Stimulated activated CD4-positive, alpha-beta T cell treated with anti-CD3 and anti-CD28 coated beads, Interleukin-12 subunit alpha, Interleukin-12 subunit beta, amount 100 ng/mL, for 48 hours (primary cell): ENCODE results near the gene MTHFS.

Experiments used
- DNase-seq, 3 donors: peaks; one replicate each; pipeline ENCODE4 v3.0.0-alpha.2; 2020; ENCODE audit warnings: low read depth in 2 of 3, low spot score in 1 of 3

The MTHFS gene

DNA sequence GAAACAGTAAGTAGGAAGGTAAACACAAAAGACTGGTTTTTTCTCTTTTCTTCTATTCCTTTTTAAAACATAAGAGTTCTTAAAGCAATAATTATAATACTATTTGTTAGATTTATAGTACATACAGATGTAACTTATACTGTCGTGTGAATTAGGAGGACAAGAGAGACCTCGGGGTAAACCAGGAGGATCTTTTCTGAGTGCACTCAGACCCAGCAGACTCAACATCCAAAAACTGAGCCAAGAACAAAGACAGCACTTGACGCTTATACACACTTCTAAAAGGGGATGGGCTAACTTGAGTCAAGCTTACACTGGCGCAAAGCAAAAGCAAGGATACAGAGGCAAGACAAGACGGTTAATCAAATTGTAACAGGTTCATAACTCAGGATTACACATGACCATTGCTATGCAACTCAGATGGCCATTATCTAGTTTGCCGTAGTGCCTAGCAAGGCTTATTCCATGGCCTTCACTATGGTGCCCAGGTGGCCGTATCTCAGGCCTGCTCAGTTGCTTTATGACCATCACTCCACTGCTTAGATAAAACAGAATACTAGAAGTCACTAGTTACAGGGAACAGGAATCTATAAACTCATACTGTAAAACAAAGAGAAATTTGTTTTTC, 18.6 kb downstream of the MTHFS start:
- no peak for DNase-seq

DNA sequence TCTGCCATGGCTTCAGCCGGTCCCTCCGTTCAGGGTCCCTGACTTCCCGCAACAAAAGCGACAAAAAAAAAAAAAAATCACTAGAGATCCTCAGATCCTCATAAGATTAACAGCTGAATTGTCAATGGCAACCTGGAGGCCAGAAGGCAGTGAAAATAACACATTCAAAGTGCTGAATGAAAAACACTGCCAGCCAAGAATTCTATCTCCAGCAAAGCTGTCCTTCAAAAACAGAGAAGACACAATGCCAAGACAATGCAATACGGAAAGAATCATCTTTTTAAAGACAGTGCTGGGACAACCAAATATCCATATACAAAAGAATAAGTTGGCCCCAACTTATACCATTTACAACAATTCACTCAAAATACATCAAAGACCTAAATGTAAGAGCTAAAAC, 21.6 kb downstream of the MTHFS start:
- no peak for DNase-seq

DNA sequence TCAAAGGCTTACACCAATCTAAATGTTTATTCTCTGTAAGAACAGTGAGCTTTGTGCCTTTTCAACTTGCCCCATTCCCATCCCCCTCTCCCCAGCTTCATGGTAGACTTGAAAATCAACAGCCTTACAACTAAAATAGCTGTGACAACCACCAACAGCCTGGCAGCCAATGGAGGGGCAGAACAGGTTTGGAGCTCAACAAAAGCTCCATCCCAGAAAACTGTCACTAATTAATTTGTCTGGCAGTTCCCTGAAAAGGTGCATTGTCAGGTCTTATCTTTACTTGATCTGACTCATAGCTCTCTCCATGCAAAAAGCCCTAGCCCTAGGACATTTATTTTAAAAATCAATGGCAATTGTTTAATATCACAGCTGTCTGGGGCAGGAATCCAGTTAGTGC, 22.6 kb downstream of the MTHFS start:
- DNase-seq, result no peak

DNA sequence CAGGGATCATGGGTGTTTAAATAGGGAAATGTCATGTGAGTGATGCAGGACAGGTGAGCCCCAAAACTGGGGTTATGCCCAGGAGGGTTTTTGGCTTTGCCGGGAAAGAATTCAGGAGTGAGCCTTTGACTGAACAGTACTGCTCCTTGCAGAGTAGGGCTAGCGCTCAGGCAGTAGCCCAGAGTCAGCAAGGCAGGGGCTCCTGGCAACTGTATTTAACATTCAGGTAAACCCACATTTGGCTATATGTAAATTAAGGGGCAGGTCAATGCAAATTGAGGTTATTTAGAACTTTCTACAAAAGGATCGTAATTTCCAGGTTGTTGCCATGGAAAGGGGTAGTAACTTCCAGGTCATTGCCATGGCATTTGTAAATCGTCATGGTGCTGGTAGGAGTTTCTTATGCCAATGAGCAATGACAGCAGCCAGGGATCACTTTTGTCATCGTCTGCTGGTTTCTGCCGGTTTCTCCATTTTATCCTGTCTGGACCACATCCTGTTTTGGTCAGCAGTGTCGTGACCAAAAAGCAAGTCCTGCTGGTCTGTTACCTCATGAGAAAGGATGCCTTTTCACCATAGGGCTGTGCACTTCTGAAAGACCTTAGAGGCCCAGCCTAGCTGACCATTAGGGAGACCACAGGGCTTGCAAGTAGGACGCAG, 24.3 kb downstream of the MTHFS start:
- no peak for DNase-seq

DNA sequence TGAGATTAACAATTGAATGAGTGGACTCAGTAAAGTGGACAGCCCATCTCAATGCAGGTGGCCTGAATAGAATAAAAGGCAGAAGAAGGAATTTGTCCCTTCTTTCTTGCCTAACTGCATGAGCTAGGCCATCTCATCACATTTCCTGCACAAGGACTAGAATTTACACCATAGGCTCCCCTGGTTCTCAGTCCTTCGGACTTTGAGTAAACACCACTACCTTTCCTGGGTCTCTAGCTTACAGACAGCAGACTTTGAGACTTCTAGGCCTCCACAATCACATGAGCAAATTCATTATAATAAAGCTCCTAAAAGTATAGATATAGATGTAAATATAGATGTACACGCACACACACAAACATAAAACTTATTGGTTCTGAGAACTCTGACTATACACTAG, 28.3 kb downstream of the MTHFS start:
- DNase-seq, result no peak

DNA sequence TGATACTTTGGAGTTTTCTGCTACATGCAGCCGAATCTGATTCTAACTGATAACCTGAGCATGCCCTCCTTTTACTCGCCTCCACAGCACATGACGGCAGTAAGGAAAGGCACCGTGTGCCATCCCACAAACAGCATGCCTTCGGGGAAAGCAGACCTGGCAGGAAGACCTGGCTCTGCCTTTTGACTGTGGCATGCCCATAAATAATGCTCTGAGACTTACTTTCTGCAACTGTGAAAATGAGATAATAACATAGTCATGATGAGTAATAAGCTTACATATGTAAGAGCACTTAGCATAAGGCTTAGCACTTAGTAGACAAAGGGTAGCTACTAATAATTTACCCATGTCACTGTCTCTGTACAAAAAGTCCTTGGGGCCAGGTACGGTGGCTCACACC, 32.9 kb downstream of the MTHFS start:
- DNase-seq, result no peak

DNA sequence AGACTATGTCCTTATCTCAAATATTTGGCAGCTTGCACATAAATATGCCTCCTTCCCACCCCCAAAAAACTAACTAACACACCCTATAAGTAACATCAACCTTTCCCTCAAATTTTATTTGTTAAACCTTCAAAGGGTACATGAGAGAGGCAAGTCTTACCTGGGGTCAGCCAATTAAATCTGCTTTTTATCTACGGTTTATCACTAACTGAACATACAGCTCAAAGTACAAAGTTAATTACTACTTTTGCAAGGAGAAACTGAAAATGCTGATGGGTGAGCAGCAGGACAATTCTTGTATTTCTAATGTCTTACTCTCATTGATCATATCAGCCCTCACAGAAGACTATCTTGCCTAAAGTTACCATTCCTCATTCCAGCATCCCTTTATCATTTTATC, 34.6 kb downstream of the MTHFS start:
- no peak for DNase-seq

DNA sequence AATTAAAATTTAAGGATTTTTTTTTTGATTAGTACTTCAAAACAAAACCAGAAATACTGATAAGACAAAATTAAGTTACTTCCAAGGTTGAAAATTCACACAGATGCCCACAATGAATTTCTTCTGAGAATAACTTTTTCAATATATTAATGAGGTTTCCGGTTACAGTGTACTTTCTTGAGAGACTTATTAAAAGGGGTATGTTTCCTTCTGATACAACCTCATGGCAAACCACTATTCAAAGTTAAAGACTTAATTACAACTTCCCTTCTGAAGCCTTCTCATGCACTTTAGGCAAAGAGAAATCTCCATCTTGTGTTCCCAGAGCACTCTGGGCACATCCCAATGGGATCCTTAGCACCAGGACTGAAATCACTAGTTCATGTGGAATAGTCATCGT, 36.2 kb downstream of the MTHFS start:
- DNase-seq, result no peak

DNA sequence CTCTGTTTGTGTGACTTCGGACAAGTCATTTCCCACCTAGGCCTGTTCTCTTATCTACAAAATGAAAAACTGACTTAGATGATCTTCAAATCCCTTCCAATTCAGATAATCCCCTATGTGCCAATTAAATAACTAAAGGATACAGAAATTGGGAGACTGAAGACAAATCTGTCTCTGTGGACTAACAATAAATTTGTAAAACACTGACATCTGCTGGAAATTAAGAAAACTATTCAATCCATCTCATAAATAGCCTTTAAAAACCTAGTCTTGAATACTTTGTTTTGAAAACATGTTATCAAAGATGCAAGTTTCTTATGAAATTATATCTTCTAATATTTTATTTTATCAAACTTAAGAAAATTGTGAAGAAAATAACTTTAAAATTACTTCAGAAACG, 38.3 kb downstream of the MTHFS start:
- DNase-seq, result no peak

DNA sequence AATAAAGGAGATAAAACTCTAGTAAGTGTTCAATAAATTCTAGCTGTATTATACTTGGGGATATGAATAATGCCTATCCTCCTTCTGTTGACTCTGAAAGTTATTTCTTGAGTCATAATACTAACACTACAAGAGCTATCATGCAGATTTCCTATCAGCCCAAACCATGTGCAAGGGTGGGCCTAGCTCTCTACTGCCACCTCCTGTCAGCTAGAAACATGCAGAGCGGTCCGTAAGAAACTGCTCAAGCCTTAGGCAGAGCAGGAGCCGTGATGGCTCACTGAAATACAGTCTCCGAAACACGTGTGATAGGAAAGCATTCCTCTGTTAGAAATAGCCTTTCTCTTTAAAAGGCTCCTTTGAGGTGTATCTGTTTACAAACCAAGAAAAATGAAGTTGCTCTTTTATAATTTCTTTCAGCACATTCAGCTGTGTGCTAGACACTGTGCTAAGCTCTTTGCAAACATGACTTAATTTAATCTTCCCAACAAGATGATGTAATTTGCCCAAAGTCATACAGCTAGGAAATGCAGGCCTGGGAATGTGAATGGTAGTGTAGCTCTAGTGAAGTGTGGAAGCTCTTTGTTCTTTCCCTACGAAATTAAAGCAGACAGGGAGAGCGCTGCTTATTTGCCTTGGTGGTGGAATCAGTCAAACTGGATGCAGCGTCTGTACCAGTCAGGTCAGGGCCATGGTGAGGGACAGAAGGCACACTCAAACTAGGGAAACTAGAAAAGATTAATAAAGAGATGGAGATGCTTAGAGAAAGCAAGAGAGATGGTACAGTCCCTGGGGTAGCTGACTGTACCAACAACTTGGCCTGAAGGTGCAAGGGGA, 43.1 kb downstream of the MTHFS start:
- DNase-seq, result peak; percentile 53 to 77 (median 58)

DNA sequence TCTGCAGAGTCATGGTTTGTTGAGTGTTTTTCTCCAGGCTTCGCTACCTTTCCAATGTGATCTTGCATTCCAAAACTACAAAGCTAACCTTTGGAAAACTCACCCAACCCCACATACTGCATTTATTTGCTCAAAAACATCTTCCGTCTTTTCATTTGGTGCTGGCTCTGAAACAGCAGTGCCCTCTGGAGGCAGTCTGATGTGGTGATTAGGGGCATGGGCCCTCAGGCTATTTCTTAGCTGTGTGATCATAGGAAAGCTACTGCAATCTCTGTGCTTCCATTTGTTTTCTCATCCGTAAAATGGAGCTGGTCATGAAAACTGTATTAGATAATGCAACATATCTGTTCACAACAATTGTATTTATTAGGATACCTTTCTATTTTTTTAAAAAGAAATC, 47.0 kb downstream of the MTHFS start:
- DNase-seq, result no peak

DNA sequence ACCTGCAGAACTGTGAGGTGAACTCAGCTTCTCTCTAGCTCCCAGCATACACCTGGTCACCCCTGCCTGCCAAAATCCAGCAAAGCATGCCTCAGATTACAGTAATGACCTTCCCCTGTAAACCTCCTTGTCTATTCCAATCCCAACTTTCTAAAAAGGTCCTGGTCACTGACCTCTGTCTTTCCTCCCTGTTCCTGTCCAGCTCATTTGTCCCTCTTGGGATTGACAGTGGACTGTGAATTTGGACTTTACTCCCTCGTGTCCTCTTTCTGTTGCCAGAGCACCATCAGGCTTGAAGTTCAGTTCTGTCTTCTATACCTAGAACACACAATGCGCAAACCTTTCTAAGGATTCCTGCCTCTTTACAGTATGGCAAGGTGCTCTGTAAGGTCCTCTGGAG, 50.3 kb downstream of the MTHFS start:
- DNase-seq, result no peak

DNA sequence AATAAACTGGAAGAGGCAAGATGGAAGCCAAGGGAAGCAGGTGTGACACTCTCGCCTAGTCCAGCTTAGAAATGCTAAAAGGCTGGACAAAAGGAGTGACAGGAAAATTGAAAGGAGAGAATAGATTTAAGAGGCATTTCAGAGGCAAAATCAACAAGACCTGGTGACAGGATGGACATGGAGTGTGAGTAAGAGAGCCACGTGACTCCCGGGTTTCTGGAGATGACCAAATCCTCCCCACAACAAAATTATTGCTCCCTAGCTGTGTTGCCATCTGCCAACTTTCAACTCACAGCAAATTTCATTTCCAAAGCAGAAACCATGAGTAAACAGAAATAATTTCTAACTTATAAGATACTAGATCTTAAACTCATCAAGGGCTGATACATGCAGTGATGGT, 52.6 kb downstream of the MTHFS start:
- no peak for DNase-seq

DNA sequence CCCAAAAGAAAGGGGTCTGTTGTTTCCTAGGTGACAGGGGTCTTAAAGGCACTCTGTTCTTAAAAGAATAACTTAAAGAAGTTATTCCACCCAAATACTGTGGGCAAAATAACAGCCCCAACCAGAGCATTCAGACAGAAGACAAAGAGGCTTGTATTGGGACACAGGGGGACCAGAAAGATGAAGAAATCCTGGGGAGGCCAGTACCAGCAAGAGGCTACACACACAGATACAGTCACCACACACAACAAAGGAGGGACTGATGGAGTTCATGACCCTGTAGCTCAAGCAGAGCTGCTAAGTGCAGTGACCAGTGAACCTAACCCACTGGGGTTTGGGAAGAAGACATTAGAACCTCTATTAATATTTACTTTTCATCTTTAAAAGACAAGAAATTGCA, 59.0 kb downstream of the MTHFS start:
- DNase-seq, result no peak

DNA sequence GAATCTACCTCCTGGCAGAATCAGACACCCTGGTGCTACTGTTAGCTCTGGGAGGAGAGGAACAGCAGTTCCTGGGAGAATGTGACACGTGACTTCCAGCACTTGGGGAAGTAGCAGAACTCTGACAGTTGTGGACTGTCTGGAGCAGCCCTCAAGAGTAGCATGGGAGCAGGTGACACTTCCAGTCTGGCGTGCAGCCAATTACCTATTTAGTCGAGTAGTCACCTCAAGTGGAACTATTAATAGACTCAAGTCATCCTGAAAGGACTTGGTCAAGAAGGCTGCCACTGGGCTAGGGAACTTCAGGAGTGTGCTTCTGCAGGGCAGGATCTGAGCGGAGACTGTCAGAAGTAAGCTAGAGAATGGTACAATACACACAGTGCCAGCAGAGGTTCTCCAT, 62.3 kb downstream of the MTHFS start:
- DNase-seq, result no peak

DNA sequence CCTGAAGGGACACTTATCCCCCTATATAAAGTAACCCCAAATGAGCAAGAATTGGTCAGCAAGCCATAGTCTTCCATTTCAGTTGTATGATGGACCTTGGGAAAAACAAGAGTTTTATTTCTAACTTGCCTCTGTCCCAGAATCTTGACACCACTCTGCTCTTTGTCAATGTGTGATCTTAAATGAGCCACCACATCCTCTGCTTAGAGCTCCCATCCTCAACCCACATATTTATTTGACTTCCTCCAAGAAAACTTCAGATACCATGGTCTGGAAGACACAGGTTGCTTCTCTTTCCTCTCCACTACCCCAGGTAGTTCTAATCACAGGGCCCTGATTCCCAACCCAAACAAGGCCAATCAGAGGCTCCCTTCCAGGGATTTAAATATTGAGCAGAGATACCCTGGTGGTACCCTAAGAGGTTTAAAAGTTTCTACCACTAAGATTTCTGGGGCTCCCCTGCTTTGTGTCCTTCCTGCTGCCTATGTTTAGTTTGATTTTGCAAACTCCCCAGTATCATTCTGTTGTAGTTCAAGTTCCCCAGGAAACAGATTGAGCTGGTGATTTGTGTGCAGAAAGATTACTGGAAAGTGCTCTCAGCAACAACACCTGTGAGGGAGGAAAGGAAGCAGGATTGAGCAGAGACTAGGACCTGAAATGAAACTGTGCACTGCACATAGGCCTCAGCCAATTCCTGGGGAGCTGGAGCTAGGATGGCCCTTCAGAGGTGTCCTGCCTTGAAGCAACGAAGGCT, 64.3 kb downstream of the MTHFS start:
- no peak for DNase-seq

DNA sequence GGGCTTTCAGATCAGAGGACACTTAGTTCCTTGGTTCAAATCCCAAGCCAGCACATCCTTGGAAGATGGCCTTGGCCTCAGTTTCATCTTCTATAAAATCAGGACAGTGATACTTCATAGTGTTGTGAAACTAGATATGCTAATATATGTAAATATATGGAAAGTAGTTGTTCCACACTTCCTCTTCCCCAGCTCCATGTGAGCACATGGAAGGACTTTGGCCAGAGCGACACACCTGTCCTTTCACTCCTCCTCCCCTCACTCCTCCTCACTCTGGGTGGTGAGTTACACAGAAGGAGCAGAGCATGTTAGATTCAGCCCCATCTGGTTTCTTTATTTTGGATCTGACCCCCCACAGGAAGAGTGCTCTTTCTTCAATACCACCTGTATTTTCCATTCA, 65.2 kb downstream of the MTHFS start:
- no peak for DNase-seq

DNA sequence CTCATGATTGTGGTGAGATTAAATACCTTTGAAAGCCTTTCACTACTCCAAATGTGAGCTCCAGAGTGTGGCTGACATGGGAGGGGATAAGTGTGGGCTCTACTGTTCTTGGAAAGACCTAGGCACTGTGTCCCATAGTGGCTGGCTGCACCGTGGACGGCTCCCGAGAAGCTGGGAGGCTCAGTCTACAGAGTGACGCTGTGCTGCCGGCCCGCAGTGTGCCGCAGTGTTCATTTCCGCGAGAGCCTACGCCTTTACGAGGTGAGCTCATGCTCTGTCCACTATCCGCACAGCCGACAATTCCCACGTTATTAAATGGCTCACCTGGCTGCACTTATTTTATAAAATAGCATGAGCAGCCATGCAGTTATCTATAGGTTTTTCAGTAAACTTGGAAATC, 66.9 kb downstream of the MTHFS start:
- DNase-seq, result no peak

DNA sequence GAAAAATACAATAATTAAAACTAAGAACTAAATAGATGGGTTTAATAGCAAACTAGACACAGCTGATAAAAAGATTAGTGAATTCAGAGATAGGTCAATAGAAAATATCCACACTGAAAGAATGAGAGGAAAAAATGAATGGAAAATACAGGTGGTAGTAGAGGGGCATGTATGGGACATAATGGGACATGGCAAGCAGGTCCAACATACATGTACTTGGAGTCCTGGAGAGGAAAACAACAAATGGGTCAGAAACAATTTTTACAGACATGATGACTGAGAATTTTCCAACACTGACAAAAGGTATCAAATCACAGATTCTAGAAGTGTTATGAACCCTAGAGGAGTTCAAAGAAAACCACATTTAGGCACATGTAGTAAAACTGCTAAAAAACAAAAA, 68.4 kb downstream of the MTHFS start:
- no peak for DNase-seq

DNA sequence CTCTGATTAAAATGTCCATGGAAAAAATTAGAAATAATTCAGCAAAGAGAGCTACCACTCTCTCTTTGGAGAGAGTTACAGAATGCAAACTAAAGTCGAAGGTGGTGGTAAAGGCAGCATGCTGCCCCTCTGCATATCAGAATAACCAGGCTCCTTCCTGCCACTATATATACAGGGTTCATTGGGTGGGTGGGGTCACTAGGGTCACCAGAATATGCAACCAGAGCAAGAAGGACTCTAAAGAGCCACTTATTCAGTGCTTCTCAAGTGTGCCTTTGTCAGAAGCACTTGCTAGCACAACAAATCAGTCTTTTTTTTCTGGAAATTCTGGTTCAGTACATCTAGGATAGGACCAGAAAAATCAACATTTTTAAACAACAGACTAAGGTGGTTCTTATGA, 70.0 kb downstream of the MTHFS start:
- no peak for DNase-seq

DNA sequence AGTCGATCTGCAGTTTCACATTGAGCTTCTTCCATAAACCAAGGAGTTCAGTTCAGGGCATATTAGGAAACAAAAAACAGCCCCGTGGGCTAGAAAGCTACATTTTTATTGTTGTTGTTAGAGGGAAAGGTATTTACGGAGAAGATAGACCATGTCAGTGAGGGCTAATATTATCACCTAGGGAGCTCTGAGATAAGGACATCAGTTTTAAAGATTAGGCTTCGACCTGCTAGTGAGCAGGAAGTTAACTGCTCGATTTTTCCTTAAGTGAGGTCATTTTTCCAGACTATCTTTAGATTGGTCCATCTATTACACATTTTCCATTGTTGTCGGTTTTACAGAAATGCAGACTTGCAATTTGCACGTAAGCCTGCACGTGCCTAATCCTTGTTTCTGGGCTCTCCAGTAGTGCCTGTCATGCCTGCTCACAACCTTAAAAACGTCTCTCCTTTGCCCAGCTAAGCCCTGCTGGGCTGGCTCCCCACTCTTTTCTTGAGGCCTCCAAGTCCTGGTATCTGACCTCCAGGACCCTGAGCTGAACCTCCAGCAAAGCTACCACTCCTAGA, 72.6 kb downstream of the MTHFS start:
- no peak for DNase-seq
